HG03520 (cell line): ENCODE measurements around the gene TEC.

Experiments
- ATAC-seq: cut with Tn5 transposase; IDR thresholded peaks from one replicate; pipeline ENCODE4 v1.9.1; 2021; ENCODE audit warnings: mild to moderate bottlenecking, moderate library complexity; ENCODE audit not compliant: unreplicated experiment

Gene TEC

DNA sequence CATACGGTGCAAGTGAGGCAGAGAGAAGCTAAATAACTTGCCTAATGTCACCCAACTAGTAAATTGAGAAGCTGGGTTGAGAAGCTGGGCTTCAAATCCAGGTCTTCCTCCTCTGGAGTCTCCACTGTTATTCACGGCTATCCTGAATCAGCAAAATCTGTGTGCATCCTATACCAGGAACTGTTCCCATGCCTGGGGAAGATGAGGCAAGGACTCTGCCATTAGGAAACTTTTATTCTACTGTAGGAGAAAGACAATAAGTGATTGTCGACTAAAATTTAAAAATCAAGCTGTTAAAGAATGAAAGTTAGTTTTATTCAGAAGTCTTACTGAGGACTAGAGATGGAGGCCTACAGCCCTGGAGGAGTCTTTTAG is 872 bp upstream of the TEC start:
- no peak for ATAC-seq

DNA sequence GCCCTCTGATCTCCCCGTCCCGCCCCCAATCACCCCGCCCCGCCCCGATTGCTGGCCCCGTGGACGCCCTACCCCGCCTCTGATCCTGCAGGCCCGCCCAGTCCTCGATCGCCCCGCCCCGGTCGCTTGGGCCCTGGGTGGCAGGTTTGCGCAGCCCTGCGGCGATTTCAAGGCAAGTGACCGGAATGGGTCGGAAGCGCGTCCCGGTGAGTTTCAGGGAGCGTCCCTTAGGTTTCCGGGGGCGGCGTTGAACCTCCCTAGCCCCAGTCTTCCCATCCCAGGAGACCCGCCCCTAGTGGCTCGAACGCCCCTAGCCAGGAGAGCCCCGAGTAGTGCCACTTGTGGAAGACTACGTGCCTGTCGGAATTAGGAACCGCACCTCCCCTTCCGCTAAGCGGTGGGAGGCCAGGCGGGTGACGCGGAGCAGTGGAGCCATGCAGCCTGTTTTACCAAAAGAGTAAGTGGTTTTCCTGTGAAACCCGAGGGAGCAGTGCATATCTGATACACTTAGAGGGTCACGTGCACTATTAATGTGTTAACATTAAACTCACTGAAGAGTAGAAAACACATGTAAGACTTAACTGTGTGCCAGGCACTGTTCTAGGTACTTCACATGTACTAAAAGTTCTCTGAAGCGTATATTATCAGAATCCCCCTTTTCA is 354 bp upstream of the TEC start:
- ATAC-seq: peak; percentile 71

DNA sequence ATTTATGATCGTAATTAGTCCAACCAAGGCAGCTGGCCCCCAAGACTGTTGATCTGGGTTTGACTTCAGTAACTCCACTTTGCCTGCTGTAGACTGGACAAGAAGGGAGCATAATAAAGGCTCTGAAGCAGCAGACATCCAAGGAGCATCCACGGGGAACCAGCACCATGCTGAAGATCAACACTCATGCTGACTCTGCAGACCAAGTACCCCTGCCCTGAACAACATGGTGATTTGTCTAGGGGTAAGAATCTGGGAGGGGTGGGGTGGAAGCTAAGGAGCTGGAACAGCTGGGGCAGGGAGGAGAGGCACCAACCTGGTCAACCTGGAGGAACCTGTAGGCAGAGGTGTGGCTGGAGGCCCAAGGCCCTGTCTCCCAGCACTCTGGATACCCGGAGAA is 2.1 kb downstream of the TEC start:
- no peak for ATAC-seq

DNA sequence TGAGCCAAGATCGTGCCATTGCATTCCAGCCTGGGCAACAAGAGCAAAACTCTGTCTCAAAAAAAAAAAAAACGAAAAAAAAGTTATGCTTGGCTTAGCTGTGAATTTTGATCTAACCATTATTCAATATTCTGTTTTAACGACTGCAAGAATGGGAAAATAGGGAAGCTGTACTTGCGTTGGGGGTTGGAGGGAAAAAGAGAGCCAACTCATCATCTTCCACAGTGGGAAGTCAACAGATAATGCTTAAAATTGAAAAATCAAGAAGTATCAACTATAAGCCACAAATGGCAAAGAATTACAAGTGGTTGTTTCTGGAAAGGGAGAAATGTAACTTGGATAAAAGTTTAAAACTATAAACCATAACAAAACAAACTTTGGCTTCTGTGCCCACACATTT is 2.9 kb downstream of the TEC start:
- no peak for ATAC-seq

DNA sequence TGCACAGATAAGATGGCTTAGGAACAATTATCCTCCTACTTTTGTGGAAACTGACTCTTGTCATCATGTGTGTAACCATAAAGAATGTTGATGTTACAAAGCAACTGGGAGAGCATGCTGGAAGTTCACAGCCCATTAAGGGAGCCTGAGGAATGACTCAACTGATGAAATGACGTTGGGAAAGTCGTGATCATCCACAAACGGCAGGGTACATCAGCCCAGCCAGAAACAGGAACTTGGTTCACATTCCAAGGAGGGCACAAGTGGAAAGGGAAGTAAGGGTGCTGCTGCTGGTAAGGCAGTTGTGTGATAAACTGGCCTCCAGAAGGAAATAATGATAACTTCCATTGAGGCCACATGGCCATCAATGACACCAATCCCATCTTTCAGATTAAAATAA is 6.7 kb downstream of the TEC start:
- no peak for ATAC-seq

DNA sequence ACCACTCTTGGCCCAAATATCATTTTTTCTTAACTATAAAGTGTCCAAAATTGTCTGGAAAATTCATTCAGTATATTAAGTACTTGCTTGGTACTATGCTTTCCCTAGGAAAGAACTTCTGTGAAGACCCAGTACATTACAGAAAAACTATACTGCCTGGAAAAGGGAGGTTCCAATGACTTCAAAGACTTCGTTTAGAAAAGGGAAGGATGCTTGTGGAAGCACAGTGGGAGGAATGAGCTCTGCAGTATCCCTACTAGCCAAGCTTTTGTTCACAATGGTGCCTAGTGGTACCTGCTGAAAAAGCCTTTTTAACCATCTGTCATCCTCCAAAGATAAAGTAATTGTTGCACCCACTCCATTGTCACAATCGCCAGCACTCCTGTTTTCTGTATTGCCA is 7.2 kb downstream of the TEC start:
- no peak for ATAC-seq

DNA sequence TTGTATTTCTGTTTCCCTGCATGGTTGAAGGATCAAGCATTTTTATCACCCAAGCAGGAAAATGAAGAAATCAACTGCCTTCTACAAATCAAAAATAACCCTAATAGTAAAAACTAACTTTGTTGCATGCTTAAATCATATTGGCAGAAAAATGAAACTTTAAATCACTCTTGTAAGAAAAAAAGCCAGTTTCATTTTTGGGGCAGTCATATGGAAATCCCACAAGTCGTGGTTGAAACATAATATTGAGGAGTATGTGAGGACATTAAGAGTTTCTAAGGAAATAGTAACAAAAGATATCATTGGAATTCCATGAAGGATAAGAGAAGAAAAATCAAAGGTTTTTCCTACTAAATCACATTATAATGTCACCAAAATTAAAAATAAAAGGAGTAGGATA is 8.4 kb downstream of the TEC start:
- ATAC-seq: no peak

DNA sequence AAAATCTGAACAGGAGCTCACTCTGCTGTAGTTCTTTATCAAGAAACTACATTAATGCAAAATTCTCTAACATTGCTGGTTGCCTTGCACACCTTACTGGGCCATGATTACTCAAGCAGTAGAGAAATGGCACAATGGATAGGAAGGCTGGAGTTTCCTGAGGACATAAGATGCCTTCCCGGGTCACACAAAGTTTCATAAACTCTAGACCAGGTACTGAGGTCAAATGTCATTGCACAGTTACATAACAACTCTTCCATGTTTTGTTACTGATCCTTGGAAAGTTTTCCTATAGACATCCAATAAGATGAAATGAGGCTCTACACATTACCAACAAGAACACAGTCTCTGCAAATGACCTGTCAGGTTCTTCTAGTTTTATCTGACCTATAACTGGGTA is 9.9 kb downstream of the TEC start:
- no peak for ATAC-seq

DNA sequence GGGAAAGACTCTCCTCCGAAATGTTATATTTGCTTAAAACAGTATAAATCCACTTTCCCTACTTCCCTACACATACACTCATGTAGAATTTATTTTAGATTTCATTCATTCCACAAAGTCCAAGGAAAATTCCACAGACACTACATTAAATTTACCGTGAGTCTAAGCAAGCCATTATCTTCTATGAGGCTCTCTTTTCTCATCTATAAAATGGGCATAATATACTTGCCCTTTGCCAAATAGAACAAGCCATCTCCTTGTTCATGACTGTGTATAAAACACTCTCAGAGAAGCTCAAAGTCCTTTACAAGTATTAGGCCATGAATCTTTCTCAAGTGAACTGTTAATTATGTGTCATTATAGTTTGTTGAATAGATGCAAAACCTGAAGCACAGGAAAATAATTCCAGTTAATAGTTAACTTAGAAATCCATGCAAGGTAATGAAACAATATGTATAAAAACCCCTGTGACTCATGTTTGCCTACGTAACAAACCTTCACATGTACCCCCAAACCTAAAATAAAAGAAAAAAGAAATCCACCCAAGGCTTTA is 10.7 kb downstream of the TEC start:
- ATAC-seq: no peak

DNA sequence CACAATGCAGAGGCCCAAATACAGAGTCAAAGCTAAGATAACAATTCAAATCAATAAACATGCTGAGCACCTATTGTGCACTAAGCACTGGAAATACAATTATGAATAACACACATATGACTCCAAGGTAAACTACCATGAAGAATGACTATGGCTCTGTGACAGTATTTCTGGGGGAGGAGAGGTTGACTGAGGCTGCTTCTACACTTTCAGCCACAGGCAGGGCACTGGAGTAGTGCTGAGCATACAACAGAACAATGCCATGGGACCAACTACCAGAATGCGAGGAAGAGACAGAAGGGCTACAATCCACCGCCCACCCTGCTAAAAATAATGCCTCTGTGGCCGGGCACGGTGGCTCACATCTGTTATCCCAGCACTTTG is 13.7 kb downstream of the TEC start:
- ATAC-seq: no peak

DNA sequence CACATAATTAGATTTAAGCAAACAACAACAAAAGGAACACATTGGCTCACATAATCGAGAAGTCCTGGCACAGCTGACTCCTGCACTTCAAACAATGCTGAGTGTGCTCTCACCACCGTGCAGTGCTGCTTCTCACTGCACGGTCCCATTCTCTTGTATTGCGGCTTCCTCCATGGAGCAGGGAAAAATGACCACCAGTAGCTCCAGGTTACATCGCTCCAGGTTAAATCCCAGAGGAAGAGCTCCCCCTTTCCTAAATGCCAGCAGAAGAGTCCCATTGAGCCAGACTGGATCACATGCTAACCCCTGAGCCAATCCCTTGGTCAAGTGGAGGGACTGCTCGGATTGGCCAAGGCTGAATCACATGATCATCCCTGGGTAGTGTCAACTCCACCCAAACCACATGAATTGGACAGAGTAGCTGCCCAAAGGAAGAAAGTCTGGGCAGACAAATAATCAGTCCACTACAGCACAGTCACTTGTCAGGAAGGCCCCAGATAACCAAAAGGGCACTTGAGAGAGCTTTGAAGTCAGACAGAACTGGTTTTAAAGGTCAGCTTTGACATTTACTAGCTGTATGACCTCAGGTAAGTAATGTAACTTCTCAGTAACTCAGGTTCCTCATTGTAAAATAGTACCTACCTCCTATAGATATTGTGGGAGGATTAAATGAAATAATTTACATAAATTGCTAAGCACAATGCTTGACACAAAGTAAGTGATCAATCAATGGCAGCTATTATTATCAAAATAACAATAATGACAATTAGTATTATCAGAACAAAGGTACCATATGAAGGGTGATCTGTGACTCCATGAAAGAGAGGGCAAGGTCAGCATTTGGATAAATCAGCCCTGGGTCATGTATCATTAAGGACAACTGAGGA is 14.3 kb downstream of the TEC start:
- no peak for ATAC-seq

DNA sequence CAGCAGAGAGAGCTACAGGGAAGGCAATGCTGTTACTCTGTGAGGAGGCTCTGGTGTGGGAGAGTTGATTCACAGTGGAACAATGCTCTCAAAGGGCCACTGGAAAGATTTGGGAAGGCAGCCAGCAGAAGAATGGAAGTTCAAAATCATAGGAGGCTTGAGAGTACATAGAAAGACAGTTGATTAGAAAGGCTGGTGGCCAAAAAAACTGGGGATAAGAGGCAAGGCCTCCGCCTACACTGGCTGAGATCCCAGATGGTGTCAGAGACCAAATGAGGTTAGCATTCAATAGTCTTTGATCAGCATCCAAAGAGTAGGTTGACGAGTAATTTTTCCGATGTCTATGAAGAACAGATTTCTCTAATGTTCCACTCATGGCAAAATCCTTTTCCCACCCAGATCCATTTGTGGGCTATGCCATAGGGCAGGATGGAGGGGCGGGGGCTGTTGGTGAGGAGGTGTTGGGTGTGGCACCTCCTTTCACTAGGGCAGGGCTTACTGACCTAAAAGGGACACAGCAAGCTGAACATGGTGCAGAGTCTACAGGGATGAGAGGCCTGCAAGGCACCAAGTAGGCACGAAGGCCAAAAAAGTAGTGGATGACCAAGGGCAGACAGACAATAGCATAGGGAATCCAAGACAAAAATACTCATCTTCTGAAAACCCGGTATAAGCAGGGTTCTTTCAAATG is 15.1 kb downstream of the TEC start:
- no peak for ATAC-seq

DNA sequence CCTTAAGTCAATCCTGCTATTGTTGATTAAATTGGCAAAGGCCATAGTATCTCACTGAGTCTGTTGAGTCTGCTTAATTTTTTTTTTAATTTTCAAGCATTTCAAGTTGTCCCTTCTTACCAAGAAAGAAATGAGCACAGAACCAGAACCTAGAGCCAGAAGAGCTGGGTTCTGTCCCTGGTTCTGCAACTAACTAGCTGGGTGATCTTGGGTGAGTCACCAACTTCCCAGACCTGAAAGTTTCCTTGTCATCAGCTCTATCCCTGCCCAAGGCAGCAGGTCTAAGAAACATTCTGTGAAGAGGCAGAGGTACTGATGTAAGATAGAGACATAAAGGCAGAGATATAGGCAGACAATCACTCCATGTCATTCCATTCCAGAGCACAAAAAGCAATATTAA is 17.3 kb downstream of the TEC start:
- no peak for ATAC-seq

DNA sequence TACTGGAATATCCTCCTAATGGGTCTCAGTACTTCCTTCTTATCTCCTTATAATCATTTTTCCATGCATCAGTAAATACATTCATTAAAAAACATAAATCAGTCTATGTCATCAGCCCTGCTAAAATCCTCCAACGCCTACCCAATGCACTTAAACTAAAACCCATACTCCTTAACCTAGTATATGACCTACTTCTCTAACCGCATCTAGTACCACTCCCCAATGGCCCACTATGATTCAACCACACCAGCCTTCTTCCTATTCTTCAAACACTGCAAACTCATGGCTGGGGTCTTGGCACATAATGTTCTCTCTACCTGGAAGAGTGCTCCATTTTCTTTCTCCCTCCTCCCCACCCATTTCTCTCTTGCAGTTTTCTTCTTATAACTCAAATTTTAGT is 18.7 kb downstream of the TEC start:
- ATAC-seq: no peak

DNA sequence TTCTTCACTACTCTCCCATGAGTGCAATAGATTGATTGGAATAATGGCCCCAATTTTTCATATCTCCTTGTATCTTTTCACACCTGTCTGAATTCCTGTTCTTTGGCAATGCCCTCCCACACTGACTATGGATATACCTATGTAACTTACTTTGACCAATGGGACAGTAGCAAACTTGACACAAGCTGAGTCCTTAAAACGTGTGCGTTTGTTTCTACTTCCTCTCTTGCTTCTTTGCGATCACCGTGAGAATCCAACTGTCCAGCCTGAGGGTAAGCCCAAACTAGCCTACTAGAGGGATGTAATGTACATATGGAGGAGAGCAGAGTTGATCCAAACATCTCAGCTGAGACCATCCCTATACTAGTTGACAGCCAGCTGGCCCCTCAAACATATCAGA is 19.3 kb downstream of the TEC start:
- no peak for ATAC-seq

DNA sequence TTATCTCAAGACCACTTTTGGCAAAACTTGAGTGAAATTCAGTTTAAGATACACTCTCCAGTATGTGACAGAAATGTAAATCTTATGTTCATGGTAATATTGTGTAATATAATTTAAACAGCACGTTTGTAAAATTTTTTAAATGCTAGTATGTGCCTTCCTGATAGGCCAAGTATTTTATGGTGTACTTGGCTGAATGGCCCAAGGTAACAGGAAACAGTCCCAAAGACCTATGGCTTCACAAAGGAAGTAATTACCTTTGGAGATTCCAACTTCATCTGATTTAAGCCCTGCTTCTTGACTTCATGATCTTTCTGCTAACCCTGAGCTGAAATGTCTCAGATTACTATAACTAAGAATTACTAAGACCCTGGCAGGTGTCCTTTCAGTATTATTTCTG is 20.3 kb downstream of the TEC start:
- ATAC-seq: no peak

DNA sequence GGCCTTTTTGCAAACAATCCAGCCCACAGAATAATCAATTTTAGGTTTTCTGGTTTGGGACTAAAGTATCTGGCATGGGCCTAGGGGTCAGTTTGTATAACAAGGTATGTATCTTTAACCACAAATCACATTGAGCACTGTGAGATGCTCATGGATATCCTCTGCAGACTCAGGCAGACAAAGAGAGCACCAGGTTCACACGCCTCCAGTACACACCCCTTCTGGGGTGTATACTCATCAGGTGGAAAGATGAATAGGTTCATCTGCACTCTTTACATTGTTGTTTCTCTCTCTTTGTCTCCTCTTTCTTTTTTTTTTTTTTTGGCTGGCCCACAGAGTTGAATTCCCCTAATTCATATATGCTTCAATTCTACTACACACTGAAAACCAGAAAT is 21.1 kb downstream of the TEC start:
- ATAC-seq: peak; percentile 35

DNA sequence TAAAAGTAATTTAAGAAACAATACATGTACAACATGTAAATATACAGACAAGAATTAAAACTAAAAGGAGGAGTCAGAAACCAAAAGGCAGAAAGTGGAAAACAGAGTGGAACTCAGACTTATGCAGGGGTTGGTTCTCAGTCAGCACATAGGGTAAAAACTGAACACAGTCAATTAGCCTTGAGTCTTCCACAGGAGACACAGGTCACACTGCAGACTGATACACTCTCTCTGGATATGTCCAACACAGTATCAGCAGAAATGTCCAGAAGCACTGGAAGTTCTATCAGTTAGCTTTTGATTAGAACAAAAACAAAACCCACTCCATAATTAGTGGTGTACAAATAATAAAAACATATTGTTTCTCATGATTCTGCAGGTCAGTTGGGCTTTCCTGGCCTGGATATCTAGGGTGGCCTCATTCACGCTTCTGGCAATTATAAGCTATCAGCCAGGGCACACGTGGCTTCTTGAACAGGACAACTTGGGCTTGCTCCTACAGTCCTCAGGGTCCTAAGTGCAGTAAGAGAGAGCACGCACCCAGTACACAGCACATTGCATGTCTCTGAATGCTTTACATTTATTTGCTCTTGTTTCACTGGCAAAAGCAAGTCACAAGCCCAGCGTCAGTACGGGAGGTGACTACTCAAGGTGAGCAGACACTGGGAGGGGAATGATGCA is 21.6 kb downstream of the TEC start:
- peak; percentile 38 for ATAC-seq

DNA sequence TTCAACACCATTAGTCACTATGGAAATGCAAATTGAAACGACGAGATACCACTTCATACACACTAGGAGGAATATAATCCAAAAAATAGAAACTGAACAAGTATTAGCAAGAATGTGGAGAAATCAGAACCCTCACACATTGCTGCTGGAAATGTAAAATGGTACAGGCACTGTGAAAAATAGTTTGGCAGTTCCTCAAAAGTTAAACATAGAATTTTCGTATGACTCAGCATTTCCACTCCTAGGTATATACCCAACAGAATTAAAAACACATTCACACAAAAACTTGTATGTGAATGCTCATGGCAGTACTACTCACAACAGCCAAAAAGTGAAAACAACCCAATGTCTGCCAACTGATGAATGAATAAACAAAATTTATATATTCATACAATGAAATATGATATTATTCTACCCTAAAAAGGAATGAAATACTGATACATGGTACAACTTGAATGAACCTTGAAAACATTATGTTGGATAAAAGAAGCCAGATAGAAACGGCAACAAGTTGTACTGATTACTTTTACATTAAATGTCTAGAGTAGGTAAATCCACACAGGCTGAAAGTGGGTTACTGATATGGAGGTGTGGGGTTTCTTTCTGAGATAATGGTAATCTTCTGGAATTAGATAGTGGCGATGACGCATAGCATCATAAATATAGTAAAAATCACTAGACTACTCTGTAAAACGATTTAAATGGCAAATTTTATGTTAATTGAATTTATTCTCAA is 22.3 kb downstream of the TEC start:
- ATAC-seq: peak; percentile 57

DNA sequence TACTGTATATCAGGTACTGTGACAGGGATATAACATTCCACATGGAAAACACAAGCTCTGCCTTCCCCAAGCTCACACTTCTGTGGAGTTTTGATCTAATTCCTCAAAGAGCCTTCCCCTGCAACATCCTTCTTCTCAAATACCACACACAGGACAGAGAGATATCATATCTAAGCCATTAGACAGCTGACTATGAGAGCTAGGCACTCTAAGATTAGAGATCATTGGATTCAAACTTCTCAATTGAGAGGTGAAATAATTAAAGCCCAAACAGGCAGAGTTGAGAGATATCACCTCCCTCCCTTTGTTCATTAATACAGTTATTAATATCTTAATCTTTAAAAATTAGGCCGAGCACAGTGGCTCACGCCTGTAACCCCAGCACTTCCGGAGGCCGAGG is 25.0 kb downstream of the TEC start:
- ATAC-seq: no peak

DNA sequence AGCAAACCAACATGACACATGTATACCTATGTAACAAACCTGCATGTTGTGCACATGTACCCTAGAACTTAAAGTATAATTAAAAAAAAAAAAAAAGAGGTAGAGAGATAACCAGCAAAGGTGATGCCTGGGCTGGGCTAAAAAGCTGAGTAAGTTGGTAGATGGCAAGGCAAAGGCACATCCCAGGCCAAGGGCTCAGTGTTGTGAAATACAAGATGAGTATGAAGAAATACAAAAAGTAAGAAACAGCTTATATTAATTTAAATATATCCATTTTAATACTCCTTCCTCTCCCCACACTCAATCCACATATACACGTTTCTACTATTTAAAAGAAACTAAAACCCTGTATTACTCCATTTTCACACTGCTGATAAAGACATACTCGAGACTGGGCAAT is 25.8 kb downstream of the TEC start:
- ATAC-seq: no peak
